Measurements from ENCODE around the gene ATP5F1D. TPM values are rescaled to one million over a fixed set of nuclear protein-coding genes. Genes with fewer than 3 reads are reported as not detected.

ATP5F1D gene
- total and polyA plus RNA-seq, 2 of the 13 experiments (the other 11 are each of a cell fraction or from before 2014, with no cell fraction given): 39.4 to 78.7 TPM

DNA sequence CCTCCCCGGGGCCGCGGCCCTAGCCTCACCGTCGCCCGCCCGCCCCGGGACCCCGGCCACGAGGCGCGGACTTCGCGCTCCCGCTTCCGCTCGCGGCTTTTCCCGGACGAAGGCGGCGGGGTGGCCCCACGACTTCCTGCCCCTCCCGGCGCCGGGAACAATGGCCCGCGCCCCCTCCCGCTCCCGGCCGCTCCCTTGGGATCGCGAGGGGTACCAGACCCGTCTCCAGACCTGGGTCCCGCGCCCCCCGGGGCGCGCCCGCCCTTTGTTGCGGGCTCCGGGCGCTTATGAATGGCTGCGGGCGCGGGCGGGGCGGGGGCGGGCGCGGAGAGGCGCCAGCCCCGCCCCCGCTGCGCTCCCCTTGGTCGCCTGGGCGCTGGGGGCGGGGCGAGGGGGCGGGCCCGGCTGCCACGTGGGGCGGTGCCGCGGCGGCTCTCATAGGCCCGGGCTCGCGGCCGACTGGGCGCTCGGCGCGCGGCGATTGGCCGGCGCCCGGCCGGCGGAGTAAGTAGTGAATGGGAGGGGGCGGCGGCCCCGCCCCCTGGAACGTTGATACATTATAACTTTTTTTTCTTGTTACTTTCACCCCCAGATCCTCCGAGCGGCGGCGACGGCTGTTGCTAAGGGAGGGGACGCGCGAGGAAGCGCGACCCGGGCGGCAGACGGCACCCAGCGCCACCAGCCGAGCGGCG is 7.9 kb downstream of the ATP5F1D start (continued):
- TF ChIP-seq, protein P1, sequence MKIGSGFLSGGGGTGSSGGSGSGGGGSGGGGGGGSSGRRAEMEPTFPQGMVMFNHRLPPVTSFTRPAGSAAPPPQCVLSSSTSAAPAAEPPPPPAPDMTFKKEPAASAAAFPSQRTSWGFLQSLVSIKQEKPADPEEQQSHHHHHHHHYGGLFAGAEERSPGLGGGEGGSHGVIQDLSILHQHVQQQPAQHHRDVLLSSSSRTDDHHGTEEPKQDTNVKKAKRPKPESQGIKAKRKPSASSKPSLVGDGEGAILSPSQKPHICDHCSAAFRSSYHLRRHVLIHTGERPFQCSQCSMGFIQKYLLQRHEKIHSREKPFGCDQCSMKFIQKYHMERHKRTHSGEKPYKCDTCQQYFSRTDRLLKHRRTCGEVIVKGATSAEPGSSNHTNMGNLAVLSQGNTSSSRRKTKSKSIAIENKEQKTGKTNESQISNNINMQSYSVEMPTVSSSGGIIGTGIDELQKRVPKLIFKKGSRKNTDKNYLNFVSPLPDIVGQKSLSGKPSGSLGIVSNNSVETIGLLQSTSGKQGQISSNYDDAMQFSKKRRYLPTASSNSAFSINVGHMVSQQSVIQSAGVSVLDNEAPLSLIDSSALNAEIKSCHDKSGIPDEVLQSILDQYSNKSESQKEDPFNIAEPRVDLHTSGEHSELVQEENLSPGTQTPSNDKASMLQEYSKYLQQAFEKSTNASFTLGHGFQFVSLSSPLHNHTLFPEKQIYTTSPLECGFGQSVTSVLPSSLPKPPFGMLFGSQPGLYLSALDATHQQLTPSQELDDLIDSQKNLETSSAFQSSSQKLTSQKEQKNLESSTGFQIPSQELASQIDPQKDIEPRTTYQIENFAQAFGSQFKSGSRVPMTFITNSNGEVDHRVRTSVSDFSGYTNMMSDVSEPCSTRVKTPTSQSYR (CRISPR knock-in tag; IDR thresholded peaks at IDR 0.05; ENCODE audit: borderline replicate concordance): peak; percentile 23; the same call in 1 of the 2 replicates
- TF ChIP-seq MED8 (CRISPR knock-in tag; IDR thresholded peaks at IDR 0.05; ENCODE audit: insufficient replicate concordance) (no peak), MXI1 (IDR thresholded peaks at IDR 0.05; ENCODE audit: borderline replicate concordance, low read depth, low read length) (peak; percentile 31; the same call in 1 of the 3 replicates), HDAC1 (CRISPR knock-in tag; IDR thresholded peaks at IDR 0.05) (peak; percentile 60; the same call in 1 of the 2 replicates), ZFP1 (CRISPR knock-in tag; IDR thresholded peaks at IDR 0.05) (no peak), KAT7 (CRISPR knock-in tag; IDR thresholded peaks at IDR 0.05; ENCODE audit: borderline replicate concordance) (0 out of 2 replicates have a peak, but pooled peaks have one; percentile 56), KAT2B (IDR thresholded peaks at IDR 0.05; ENCODE audit: borderline replicate concordance, low read depth, low read length) (no peak), TOPORS (CRISPR knock-in tag; IDR thresholded peaks at IDR 0.05) (peak; percentile 60; the same call in 1 of the 2 replicates), ZNF768 (CRISPR knock-in tag; IDR thresholded peaks at IDR 0.05) (0 out of 2 replicates have a peak, but pooled peaks have one; percentile 8), DNMT3B (CRISPR knock-in tag; conservative IDR thresholded peaks at IDR 0.05) (0 out of 2 replicates have a peak, but pooled peaks have one; percentile 67), SOX6 (IDR thresholded peaks at IDR 0.05) (no peak), SOX6 (CRISPR knock-in tag; IDR thresholded peaks at IDR 0.05) (peak; percentile 87), ZNF563 (CRISPR knock-in tag; IDR thresholded peaks at IDR 0.05) (peak; percentile 54; the same call in 1 of the 2 replicates), ZBTB38 (CRISPR knock-in tag; IDR thresholded peaks at IDR 0.05) (0 out of 2 replicates have a peak, but pooled peaks have one; percentile 4), ATM (IDR thresholded peaks at IDR 0.05; ENCODE audit: borderline replicate concordance) (no peak), CHD2 (IDR thresholded peaks at IDR 0.05; ENCODE audit: low read depth, low read length) (peak; percentile 73), BHLHE40 (IDR thresholded peaks at IDR 0.05; ENCODE audit: low read length) (no peak), FOXK1 (CRISPR knock-in tag; IDR thresholded peaks at IDR 0.05; ENCODE audit: borderline replicate concordance, low read depth) (no peak), RAD21 (CRISPR knock-in tag; IDR thresholded peaks at IDR 0.05) (peak; percentile 39; the same call in 1 of the 2 replicates), YEATS4 (CRISPR knock-in tag; IDR thresholded peaks at IDR 0.05; ENCODE audit: borderline replicate concordance) (peak; percentile 63)
- TF ChIP-seq, protein P2, sequence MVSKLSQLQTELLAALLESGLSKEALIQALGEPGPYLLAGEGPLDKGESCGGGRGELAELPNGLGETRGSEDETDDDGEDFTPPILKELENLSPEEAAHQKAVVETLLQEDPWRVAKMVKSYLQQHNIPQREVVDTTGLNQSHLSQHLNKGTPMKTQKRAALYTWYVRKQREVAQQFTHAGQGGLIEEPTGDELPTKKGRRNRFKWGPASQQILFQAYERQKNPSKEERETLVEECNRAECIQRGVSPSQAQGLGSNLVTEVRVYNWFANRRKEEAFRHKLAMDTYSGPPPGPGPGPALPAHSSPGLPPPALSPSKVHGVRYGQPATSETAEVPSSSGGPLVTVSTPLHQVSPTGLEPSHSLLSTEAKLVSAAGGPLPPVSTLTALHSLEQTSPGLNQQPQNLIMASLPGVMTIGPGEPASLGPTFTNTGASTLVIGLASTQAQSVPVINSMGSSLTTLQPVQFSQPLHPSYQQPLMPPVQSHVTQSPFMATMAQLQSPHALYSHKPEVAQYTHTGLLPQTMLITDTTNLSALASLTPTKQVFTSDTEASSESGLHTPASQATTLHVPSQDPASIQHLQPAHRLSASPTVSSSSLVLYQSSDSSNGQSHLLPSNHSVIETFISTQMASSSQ (IDR thresholded peaks at IDR 0.05; ENCODE audit: low read depth): no peak
- TF ChIP-seq, protein P2 (CRISPR knock-in tag; IDR thresholded peaks at IDR 0.05; ENCODE audit: borderline replicate concordance): peak; percentile 20; the same call in 1 of the 2 replicates
- TF ChIP-seq, protein P3, sequence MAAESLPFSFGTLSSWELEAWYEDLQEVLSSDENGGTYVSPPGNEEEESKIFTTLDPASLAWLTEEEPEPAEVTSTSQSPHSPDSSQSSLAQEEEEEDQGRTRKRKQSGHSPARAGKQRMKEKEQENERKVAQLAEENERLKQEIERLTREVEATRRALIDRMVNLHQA (CRISPR knock-in tag; IDR thresholded peaks at IDR 0.05): no peak
- TF ChIP-seq, protein P4, sequence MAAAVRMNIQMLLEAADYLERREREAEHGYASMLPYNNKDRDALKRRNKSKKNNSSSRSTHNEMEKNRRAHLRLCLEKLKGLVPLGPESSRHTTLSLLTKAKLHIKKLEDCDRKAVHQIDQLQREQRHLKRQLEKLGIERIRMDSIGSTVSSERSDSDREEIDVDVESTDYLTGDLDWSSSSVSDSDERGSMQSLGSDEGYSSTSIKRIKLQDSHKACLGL (CRISPR knock-in tag; IDR thresholded peaks at IDR 0.05): peak; percentile 27; the same call in 1 of the 2 replicates

Measured in HepG2 (cell line).